DLD1 (cell line): ENCODE data around the gene KRTAP5-6.

ENCODE experiments used
- in situ Hi-C: cut with HindIII; loops from 2 replicates; pipeline ENCODE4 v1.10.0; 2017; ENCODE audit warnings: low sequenced_read_pairs

Gene KRTAP5-6

GRCh38 chr11:1696608-1697570 lies at the start of gene KRTAP5-6:
KRTAP5-6 (plus strand) TSS chr11:1697195; CDS start chr11:1697246, 51 bp downstream.
- in situ Hi-C loops: no loop called here

GRCh38 chr11:1647901-1648652 lies 48.9 kb upstream of the KRTAP5-6 start:
- in situ Hi-C loops: no loop called here

- in situ Hi-C loops: no loop called here
Observed at GRCh38 chr11:1648653-1649420, 48.2 kb upstream of the KRTAP5-6 start.

GRCh38 chr11:1650034-1650917 lies 46.7 kb upstream of the KRTAP5-6 start:
- in situ Hi-C loops: no loop called here

- in situ Hi-C loops: no loop called here
Observed at GRCh38 chr11:1650918-1651262, 46.1 kb upstream of the KRTAP5-6 start.

GRCh38 chr11:1651411-1651980 lies 45.5 kb upstream of the KRTAP5-6 start:
- in situ Hi-C loops: no loop called here

- in situ Hi-C loops: no loop called here
Observed at GRCh38 chr11:1652026-1652425, 45.0 kb upstream of the KRTAP5-6 start.

- in situ Hi-C loops: no loop called here
Observed at GRCh38 chr11:1652442-1652770, 44.6 kb upstream of the KRTAP5-6 start.

- in situ Hi-C loops: no loop called here
Observed at GRCh38 chr11:1652771-1653540, 44.0 kb upstream of the KRTAP5-6 start.

- in situ Hi-C loops: no loop called here
Observed at GRCh38 chr11:1653541-1654387, 43.2 kb upstream of the KRTAP5-6 start.

- in situ Hi-C loops: no loop called here
Observed at GRCh38 chr11:1654388-1655167, 42.4 kb upstream of the KRTAP5-6 start.

- in situ Hi-C loops: no loop called here
Observed at GRCh38 chr11:1655168-1656060, 41.6 kb upstream of the KRTAP5-6 start.

GRCh38 chr11:1656061-1656441 lies 40.9 kb upstream of the KRTAP5-6 start:
- in situ Hi-C loops: no loop called here

GRCh38 chr11:1656670-1657069 lies 40.3 kb upstream of the KRTAP5-6 start:
- in situ Hi-C loops: no loop called here

- in situ Hi-C loops: no loop called here
Observed at GRCh38 chr11:1659506-1659905, 37.5 kb upstream of the KRTAP5-6 start.

GRCh38 chr11:1660111-1660867 lies 36.7 kb upstream of the KRTAP5-6 start:
- in situ Hi-C loops: no loop called here
